MCF 10A (cell line): ENCODE measurements around the gene MAN2B2. TPM values are rescaled to one million over a fixed set of nuclear protein-coding genes. Genes with fewer than 3 reads are reported as not detected.

Experiments used
- BruUV-seq: library from RNA; stranded (reverse); fragments of 400-500 nt; replicated peaks from 2 replicates; lab custom pipeline; 2021; lab: Mats Ljungman, UMichigan
- CTCF ChIA-PET: fragments of 300-600 bp; sonication (Branson Sonifier 250); formaldehyde crosslinking; extraction: SDS; loops from one replicate; lab custom pipeline; 2021; ENCODE audit warnings: antibody characterized with exemption, inconsistent platforms; lab: Yijun Ruan, JAX
- POLR2A ChIA-PET: fragments of 300-600, 350-650 bp; sonication (Branson Sonifier 250); formaldehyde crosslinking; extraction: SDS; loops from one replicate; lab custom pipeline; 2020; ENCODE audit warnings: antibody characterized with exemption, inconsistent platforms; lab: Yijun Ruan, JAX
- DNase-seq: peaks from one replicate; pipeline ENCODE4 v3.0.0-alpha.2; 2018; ENCODE audit not compliant: unreplicated experiment
- H3K27ac Mint-ChIP-seq: one replicate; pipeline ENCODE4 v1.8.0; 2022; ENCODE audit warnings: mild to moderate bottlenecking, low read depth, mixed read lengths; ENCODE audit not compliant: unreplicated experiment
- H3K27me3 Mint-ChIP-seq: one replicate; pipeline ENCODE4 v1.8.0; 2022; ENCODE audit warnings: mixed read lengths; ENCODE audit not compliant: insufficient read depth, unreplicated experiment
- H3K36me3 Mint-ChIP-seq: one replicate; pipeline ENCODE4 v1.8.0; 2022; ENCODE audit warnings: mild to moderate bottlenecking, moderate library complexity, mixed read lengths; ENCODE audit not compliant: insufficient read depth, unreplicated experiment
- H3K4me1 Mint-ChIP-seq: one replicate; pipeline ENCODE4 v1.8.0; 2022; ENCODE audit warnings: mixed read lengths; ENCODE audit not compliant: insufficient read depth, unreplicated experiment
- H3K4me3 Mint-ChIP-seq: one replicate; pipeline ENCODE4 v1.8.0; 2022; ENCODE audit warnings: mild to moderate bottlenecking, moderate library complexity, mixed read lengths; ENCODE audit not compliant: unreplicated experiment
- H3K9me3 Mint-ChIP-seq: one replicate; pipeline ENCODE4 v1.8.0; 2022; ENCODE audit warnings: mixed read lengths; ENCODE audit not compliant: unreplicated experiment
- CTCF ChIP-seq: fragments of 200-600 bp; IDR thresholded peaks from one replicate; pipeline ENCODE4 v1.8.0; 2022; ENCODE audit warnings: antibody characterized with exemption, mild to moderate bottlenecking; ENCODE audit not compliant: unreplicated experiment
- intact Hi-C: fragments of 100-400 bp; cut with micrococcal nuclease; formaldehyde crosslinking; loops from 2 replicates; pipeline ENCODE4 v1.14.1; 2022
- total RNA-seq: library from RNA; stranded (reverse); gene quantifications from 2 replicates; pipeline ENCODE4 v1.2.3, GENCODE V29; 2022

MAN2B2 gene
- total RNA-seq, 1 experiment from 2014 or later = 12.5 TPM

- no peak overlapping the region for H3K4me3 Mint-ChIP-seq
- ChIA-PET CTCF (interaction anchor here (0.6 to 0.9 kb wide), 2 partner anchors 24 to 226 kb away, joined by 3 to 5 read pairs; no protein-coding TSS in a partner anchor), POLR2A (no interaction called here)
- BruUV-seq = no TSS peak
- no peak overlapping the region for H3K27ac Mint-ChIP-seq
- peaks cover 6% of the 10 kb centered on the region for H3K4me1 Mint-ChIP-seq
- TF ChIP-seq CTCF = no peak
- peaks cover 19% of the 10 kb centered on the region for H3K9me3 Mint-ChIP-seq
- H3K27me3 Mint-ChIP-seq = no peaks in the 10 kb centered on the region
- DNase-seq = peak; percentile 58
- intact Hi-C loops = no loop called here
- no peaks in the 10 kb centered on the region for H3K36me3 Mint-ChIP-seq
Observed at GRCh38 chr4:6568689-6569332, 6.2 kb upstream of the MAN2B2 start.

GRCh38 chr4:6571608-6572007, 3.4 kb upstream of the MAN2B2 start:
- CTCF ChIA-PET = interaction anchor here (0.8 kb wide), 1 partner anchor 240 kb away, joined by 3 read pairs; no protein-coding TSS in a partner anchor
- peaks cover 6% of the 10 kb centered on the region for H3K4me1 Mint-ChIP-seq
- no peak for DNase-seq

GRCh38 chr4:6573551-6573950, 1.4 kb upstream of the MAN2B2 start:
- CTCF ChIA-PET = interaction anchor here (1.4 kb wide), 1 partner anchor 27 kb away, joined by 3 read pairs; no protein-coding TSS in a partner anchor
- intact Hi-C loops = no loop called here
- Mint-ChIP-seq H3K36me3 (peaks cover 8% of the 10 kb centered on the region), H3K27me3 (no peaks in the 10 kb centered on the region), H3K4me1 (peaks cover 5% of the 10 kb centered on the region), H3K27ac (no peak overlapping the region), H3K9me3 (peaks cover 13% of the 10 kb centered on the region), H3K4me3 (no peak overlapping the region)
- no peak for TF ChIP-seq CTCF
- BruUV-seq = no TSS peak
- POLR2A ChIA-PET = interaction anchor here (1.2 kb wide), 2 partner anchors 67 to 143 kb away, joined by 4 to 5 read pairs; partner anchors contain the start of genes BLOC1S4 and MRFAP1
- DNase-seq = no peak

More at GRCh38 chr4:6571608-6572007, 3.4 kb upstream of the MAN2B2 start:
- no peak overlapping the region for H3K27ac Mint-ChIP-seq
- H3K27me3 Mint-ChIP-seq = no peaks in the 10 kb centered on the region
- BruUV-seq = no TSS peak
- POLR2A ChIA-PET = no interaction called here
- H3K4me3 Mint-ChIP-seq = no peak overlapping the region
- no peaks in the 10 kb centered on the region for H3K36me3 Mint-ChIP-seq
- TF ChIP-seq CTCF = no peak
- H3K9me3 Mint-ChIP-seq = peaks cover 19% of the 10 kb centered on the region
- intact Hi-C loops = no loop called here

- no peaks in the 10 kb centered on the region for H3K27me3 Mint-ChIP-seq
- ChIA-PET POLR2A (interaction anchor here (0.7 to 1.8 kb wide), 7 partner anchors 8 to 142 kb away, joined by 3 to 19 read pairs (median 4); partner anchors contain the start of genes BLOC1S4 and MRFAP1), CTCF (interaction anchor here (0.6 kb wide), 2 partner anchors 116 to 398 kb away, joined by 3 to 4 read pairs; no protein-coding TSS in a partner anchor)
- H3K27ac Mint-ChIP-seq = peak overlapping the region; percentile 73
- no TSS peak for BruUV-seq
- intact Hi-C loops = no loop called here
- H3K9me3 Mint-ChIP-seq = peaks cover 15% of the 10 kb centered on the region
- no peak for TF ChIP-seq CTCF
- peaks cover 10% of the 10 kb centered on the region for H3K36me3 Mint-ChIP-seq
- H3K4me1 Mint-ChIP-seq = no peaks in the 10 kb centered on the region
- H3K4me3 Mint-ChIP-seq = peak overlapping the region; percentile 76
- no peak for DNase-seq
Observed at GRCh38 chr4:6573986-6574746, 823 bp upstream of the MAN2B2 start.
